HEK293T (cell line): ENCODE results near the gene XAF1.

Source experiments
- CTCF ChIA-PET: fragments of 350-600 bp; formaldehyde crosslinking; extraction: SDS; loops from one replicate; lab custom pipeline; 2021; ENCODE audit warnings: antibody characterized with exemption, inconsistent platforms; lab: Yijun Ruan, JAX
- POLR2A ChIA-PET: fragments of 350-600 bp; formaldehyde crosslinking; extraction: SDS; loops from one replicate; lab custom pipeline; 2020; ENCODE audit warnings: antibody characterized with exemption, inconsistent platforms; lab: Yijun Ruan, JAX
- DNase-seq: peaks from one replicate; pipeline ENCODE4 v3.0.0; 2012; ENCODE audit warnings: mixed read lengths; ENCODE audit errors: extremely low spot score
- ELF4 ChIP-seq: fragments of 450-650 bp; IDR thresholded peaks from 2 replicates; pipeline ENCODE4 v1.6.1; 2017; ENCODE audit warnings: antibody characterized with exemption
- TF ChIP-seq, protein P1 (sequence below): fragments of 450-650 bp; IDR thresholded peaks from 2 replicates; pipeline ENCODE4 v1.6.1; 2016

Gene XAF1

DNA sequence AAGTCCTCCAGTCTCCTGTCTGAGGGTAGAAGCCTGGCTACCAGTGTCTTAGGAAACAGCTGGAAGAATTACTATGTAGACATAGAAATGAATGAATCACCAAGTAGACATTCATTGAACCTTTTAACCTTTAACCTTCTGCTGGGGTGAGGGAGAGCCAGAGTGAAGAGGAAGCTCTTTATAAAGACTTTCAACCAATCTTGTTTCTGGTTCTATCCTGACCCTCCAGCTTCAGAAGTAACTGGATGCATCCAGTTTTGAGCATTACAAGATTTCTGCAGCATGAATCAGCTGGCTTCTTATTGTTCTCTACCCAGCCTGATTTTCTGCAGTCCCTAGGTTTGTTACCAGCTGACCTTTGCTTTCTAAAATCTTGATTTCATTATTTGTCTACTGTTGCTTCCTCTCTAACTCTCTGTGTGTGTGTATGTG is 67.2 kb downstream of the XAF1 start:
- POLR2A ChIA-PET: no interaction called here
- DNase-seq: no peak
- CTCF ChIA-PET: no interaction called here

More for the DNA sequence above, 67.2 kb downstream of the XAF1 start:
- no peak for TF ChIP-seq ELF4
- TF ChIP-seq, protein P1, sequence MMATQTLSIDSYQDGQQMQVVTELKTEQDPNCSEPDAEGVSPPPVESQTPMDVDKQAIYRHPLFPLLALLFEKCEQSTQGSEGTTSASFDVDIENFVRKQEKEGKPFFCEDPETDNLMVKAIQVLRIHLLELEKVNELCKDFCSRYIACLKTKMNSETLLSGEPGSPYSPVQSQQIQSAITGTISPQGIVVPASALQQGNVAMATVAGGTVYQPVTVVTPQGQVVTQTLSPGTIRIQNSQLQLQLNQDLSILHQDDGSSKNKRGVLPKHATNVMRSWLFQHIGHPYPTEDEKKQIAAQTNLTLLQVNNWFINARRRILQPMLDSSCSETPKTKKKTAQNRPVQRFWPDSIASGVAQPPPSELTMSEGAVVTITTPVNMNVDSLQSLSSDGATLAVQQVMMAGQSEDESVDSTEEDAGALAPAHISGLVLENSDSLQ: no peak
